ENCODE data around the gene UTP20.

The UTP20 gene

DNA sequence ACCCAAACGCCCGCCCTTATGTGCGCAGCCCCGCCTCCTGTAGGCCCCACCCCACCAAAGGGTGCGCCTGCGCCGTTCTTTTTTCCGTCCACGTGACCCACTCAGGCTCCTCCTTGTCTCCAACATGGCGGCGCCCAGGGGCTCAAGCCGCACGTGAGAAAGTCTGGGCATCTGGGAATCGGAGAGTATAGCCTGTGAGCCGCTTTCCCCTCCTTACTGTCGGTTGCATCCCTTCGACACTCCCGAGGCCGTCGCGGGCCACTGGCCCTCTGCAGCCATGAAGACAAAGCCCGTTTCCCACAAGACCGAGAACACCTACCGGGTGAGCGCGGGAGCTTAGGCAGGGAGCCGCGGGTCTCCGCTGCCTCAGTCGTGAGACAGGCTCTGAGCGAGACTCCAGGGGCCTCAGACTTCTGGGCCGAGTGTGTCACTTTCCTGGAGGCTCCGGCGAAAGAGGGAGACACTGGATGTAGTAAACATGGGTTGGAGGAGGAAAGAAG is at the start of gene UTP20:
UTP20 (plus strand) TSS at position 100 of the 500 bp plus-strand sequence; CDS start at position 278, 178 bp downstream.
- peak; percentile 92 to 96 for DNase-seq
- TF ChIP-seq POLR2A (IDR thresholded peaks at IDR 0.05; ENCODE audit: low read length) (peak; percentile 57), GATA1 (IDR thresholded peaks at IDR 0.05; ENCODE audit: low read depth, low read length) (no peak)

- no peak for DNase-seq
- TF ChIP-seq GATA1 (IDR thresholded peaks at IDR 0.05; ENCODE audit: low read depth, low read length) = no peak
- TF ChIP-seq POLR2A (IDR thresholded peaks at IDR 0.05; ENCODE audit: low read length) = no peak
Measured at GRCh38 chr12:101230547-101230946, 49.4 kb upstream of the UTP20 start.

DNA sequence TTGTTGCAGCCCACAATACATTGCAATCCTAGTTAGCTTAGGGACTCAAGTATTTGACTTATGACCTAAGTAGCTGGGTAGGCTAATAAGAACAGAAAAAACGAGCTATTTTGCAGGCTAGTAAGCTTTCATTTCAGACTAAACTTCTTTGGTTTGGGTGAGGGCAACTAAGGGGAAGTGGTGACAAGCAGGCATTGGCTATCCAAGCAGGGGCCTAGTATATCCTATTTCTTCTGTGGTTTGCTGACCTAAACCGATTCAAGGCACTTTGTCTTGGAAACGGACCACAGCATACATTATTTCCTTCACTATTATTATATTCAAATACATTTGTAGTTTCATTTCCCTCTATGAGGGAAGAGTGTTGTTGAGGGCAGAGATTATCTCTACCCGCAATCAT is 48.3 kb upstream of the UTP20 start:
- no peak for DNase-seq
- no peak for TF ChIP-seq POLR2A (IDR thresholded peaks at IDR 0.05; ENCODE audit: low read length)
- no peak for TF ChIP-seq GATA1 (IDR thresholded peaks at IDR 0.05; ENCODE audit: low read depth, low read length)

GRCh38 chr12:101235686-101236085 is 44.2 kb upstream of the UTP20 start:
- TF ChIP-seq POLR2A (IDR thresholded peaks at IDR 0.05; ENCODE audit: low read length) (no peak), GATA1 (IDR thresholded peaks at IDR 0.05; ENCODE audit: low read depth, low read length) (no peak)
- DNase-seq = no peak

DNA sequence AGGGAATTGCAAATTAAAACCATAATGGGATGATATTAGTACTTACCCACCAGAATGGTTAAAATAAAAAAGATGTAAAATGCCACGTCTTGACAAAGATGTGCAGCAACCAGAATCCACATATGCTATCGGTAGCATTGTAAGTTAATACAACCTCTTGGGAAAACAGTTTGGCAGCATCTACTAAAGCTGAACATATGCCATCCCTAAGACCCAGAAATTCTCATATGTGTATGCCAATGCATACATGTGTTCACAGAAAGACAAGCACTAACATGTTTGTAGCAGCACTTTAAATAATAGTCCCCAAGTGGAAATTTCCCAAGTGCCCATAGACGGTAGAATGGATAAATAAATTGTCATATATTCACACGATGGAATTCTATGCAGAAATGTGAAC is 41.6 kb upstream of the UTP20 start:
- DNase-seq = no peak
- TF ChIP-seq POLR2A (IDR thresholded peaks at IDR 0.05; ENCODE audit: low read length) (no peak), GATA1 (IDR thresholded peaks at IDR 0.05; ENCODE audit: low read depth, low read length) (no peak)

GRCh38 chr12:101238800-101239329 is 41.0 kb upstream of the UTP20 start:
- TF ChIP-seq GATA1 (IDR thresholded peaks at IDR 0.05; ENCODE audit: low read depth, low read length) (no peak), POLR2A (IDR thresholded peaks at IDR 0.05; ENCODE audit: low read length) (no peak)
- no peak for DNase-seq

GRCh38 chr12:101243074-101243473 is 36.8 kb upstream of the UTP20 start:
- DNase-seq = no peak
- no peak for TF ChIP-seq POLR2A (IDR thresholded peaks at IDR 0.05; ENCODE audit: low read length)

DNA sequence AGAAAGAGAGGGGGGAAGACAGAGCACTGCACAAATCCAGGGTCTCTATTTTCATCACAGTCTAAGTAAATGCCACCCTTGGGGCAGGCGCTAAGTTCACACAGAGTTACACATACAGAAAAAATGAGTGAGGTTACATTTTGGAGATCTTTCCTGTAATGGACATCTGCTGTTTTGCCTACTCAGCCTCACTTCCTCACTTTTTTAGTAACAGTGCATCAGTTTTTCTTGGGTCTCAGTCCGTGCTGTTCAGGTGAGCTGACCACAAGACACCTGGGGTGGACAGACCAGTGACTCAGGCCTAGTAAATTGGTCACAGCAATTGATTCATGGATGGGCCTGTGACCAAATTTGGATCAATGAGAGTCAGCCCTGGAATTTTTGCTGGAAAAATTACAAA is 36.3 kb upstream of the UTP20 start:
- TF ChIP-seq GATA1 (IDR thresholded peaks at IDR 0.05; ENCODE audit: low read depth, low read length) (no peak), POLR2A (IDR thresholded peaks at IDR 0.05; ENCODE audit: low read length) (no peak)

DNA sequence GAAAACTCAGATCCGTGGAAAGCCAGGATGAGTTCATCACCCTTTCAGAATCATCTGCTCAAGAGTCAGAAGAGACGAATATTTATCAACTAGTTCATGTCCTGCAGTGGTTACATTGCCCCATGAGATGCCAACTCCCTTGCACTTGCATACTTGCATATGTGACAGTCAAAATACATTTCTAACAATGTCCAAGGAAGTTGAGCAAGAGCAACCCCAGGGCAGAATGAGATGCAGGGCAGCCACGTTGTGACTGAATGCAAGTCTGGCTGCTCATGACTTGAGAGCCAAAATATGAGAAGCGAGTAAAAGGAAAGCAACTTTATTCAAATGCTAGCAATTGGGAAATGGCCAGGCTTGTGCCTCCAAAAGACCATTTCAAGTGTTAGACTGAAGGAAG is 23.6 kb upstream of the UTP20 start:
- TF ChIP-seq GATA1 (IDR thresholded peaks at IDR 0.05; ENCODE audit: low read depth, low read length) = no peak
- TF ChIP-seq POLR2A (IDR thresholded peaks at IDR 0.05; ENCODE audit: low read length) = no peak
- no peak for DNase-seq

More for the DNA sequence above, 36.3 kb upstream of the UTP20 start:
- DNase-seq = no peak

GRCh38 chr12:101257357-101257756 is 22.5 kb upstream of the UTP20 start:
- no peak for TF ChIP-seq POLR2A (IDR thresholded peaks at IDR 0.05; ENCODE audit: low read length)
- no peak for TF ChIP-seq GATA1 (IDR thresholded peaks at IDR 0.05; ENCODE audit: low read depth, low read length)
- DNase-seq = no peak

- DNase-seq = no peak
- TF ChIP-seq GATA1 (IDR thresholded peaks at IDR 0.05; ENCODE audit: low read depth, low read length) (no peak), POLR2A (IDR thresholded peaks at IDR 0.05; ENCODE audit: low read length) (no peak)
Measured at GRCh38 chr12:101267111-101267510, 12.8 kb upstream of the UTP20 start.

- no peak for DNase-seq
- TF ChIP-seq POLR2A (IDR thresholded peaks at IDR 0.05; ENCODE audit: low read length) (no peak), GATA1 (IDR thresholded peaks at IDR 0.05; ENCODE audit: low read depth, low read length) (no peak)
Measured at GRCh38 chr12:101276433-101276832, 3.5 kb upstream of the UTP20 start.

DNA sequence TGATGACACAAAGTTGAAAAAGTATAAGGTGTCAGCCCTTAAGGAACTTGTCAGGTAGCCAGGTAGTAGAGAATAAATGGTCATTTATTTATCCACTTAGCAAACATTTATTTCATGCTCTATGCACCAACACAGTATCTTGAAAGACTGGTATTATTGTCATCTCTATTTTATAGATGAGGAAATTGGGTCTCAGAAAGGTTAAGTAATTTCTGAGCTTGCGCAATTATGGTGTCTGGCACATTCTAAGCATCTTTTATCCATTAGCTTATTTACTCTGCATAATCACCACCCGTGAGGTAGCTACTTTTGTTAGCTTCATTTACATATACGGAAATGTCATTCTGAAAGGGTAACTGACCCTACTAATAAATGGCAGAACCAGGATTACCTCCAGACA is 2.5 kb upstream of the UTP20 start:
- no peak for DNase-seq
- TF ChIP-seq GATA1 (IDR thresholded peaks at IDR 0.05; ENCODE audit: low read depth, low read length) (no peak), POLR2A (IDR thresholded peaks at IDR 0.05; ENCODE audit: low read length) (no peak)

- no peak for DNase-seq
- TF ChIP-seq GATA1 (IDR thresholded peaks at IDR 0.05; ENCODE audit: low read depth, low read length) = no peak
- TF ChIP-seq POLR2A (IDR thresholded peaks at IDR 0.05; ENCODE audit: low read length) = no peak
Measured at GRCh38 chr12:101287357-101287756, 7.5 kb downstream of the UTP20 start.

GRCh38 chr12:101297661-101298060 is 17.8 kb downstream of the UTP20 start:
- DNase-seq = no peak
- no peak for TF ChIP-seq GATA1 (IDR thresholded peaks at IDR 0.05; ENCODE audit: low read depth, low read length)

GRCh38 chr12:101298426-101298825 is 18.5 kb downstream of the UTP20 start:
- TF ChIP-seq GATA1 (IDR thresholded peaks at IDR 0.05; ENCODE audit: low read depth, low read length) (no peak), POLR2A (IDR thresholded peaks at IDR 0.05; ENCODE audit: low read length) (no peak)
- DNase-seq = peak in 1 of 2 experiments; percentile 42

Data from erythroblast (primary cell).